WTC11 (cell line): ENCODE results near the gene SLC48A1. TPM values are rescaled to one million over a fixed set of nuclear protein-coding genes. Genes with fewer than 3 reads are reported as not detected.

Experiments
- ATAC-seq: fragments of 200-7000 bp; cut with Tn5 transposase; 2 replicates; pipeline ENCODE4 v1.10.0; 2021; ENCODE audit warnings: mild to moderate bottlenecking, moderate library complexity
- CTCF ChIA-PET: fragments of 300-600 bp; sonication (Branson Sonifier 250); formaldehyde crosslinking; loops from one replicate; lab custom pipeline; 2021; ENCODE audit warnings: antibody characterized with exemption; lab: Charles Lee
- POLR2A ChIA-PET: fragments of 350-600 bp; sonication (Branson Sonifier 250); formaldehyde crosslinking; loops from one replicate; lab custom pipeline; 2021; ENCODE audit warnings: antibody characterized with exemption; lab: Charles Lee
- DNase-seq: peaks from one replicate; pipeline ENCODE4 v3.0.0; 2021; ENCODE audit warnings: low spot score
- H3K27ac Mint-ChIP-seq: 2 replicates; pipeline ENCODE4 v1.8.0; 2021; ENCODE audit warnings: mixed read lengths
- H3K27me3 Mint-ChIP-seq: 2 replicates; pipeline ENCODE4 v1.8.0; 2021; ENCODE audit warnings: low read depth, mild to moderate bottlenecking, moderate library complexity, mixed read lengths
- H3K36me3 Mint-ChIP-seq: 2 replicates; pipeline ENCODE4 v1.8.0; 2021; ENCODE audit warnings: mixed read lengths
- H3K4me1 Mint-ChIP-seq: 2 replicates; pipeline ENCODE4 v1.8.0; 2022; ENCODE audit warnings: mixed read lengths
- H3K4me3 Mint-ChIP-seq: 2 replicates; pipeline ENCODE4 v1.8.0; 2021; ENCODE audit warnings: mild to moderate bottlenecking, moderate library complexity, mixed read lengths
- H3K9me3 Mint-ChIP-seq: 2 replicates; pipeline ENCODE4 v1.8.0; 2021; ENCODE audit warnings: mixed read lengths
- AFF4 ChIP-seq: sonication (generic); formaldehyde crosslinking; IDR thresholded peaks from 2 replicates; pipeline ENCODE4 v1.8.1; 2023; ENCODE audit warnings: mild to moderate bottlenecking, missing genetic modification reagents, borderline replicate concordance
- AR ChIP-seq: fragments of 250-450 bp; sonication (Bioruptor Pico); IDR thresholded peaks from 2 replicates; pipeline ENCODE4 v1.9.0; 2021; ENCODE audit warnings: mild to moderate bottlenecking
- ATF1 ChIP-seq: sonication (generic); formaldehyde crosslinking; IDR thresholded peaks from 2 replicates; pipeline ENCODE4 v1.8.1; 2023; ENCODE audit warnings: mild to moderate bottlenecking, moderate library complexity, missing genetic modification reagents
- CBFB ChIP-seq: sonication (generic); formaldehyde crosslinking; IDR thresholded peaks from 2 replicates; pipeline ENCODE4 v1.8.1; 2022; ENCODE audit warnings: mild to moderate bottlenecking, low read depth, missing genetic modification reagents
- FOXJ3 ChIP-seq: sonication (generic); formaldehyde crosslinking; IDR thresholded peaks from 2 replicates; pipeline ENCODE4 v1.9.0; 2021; ENCODE audit warnings: missing genetic modification reagents, mild to moderate bottlenecking, borderline replicate concordance
- GRHL2 ChIP-seq: fragments of 250-450 bp; sonication (Bioruptor Pico); IDR thresholded peaks from 2 replicates; pipeline ENCODE4 v1.8.0; 2022; ENCODE audit warnings: mild to moderate bottlenecking, moderate library complexity; ENCODE audit not compliant: insufficient replicate concordance, severe bottlenecking
- GTF2I ChIP-seq: fragments of 250-450 bp; sonication (Bioruptor Pico); conservative IDR thresholded peaks from 2 replicates; pipeline ENCODE4 v1.4.0; 2021; ENCODE audit warnings: mild to moderate bottlenecking
- HMGA2 ChIP-seq: fragments of 250-450 bp; sonication (Bioruptor Pico); IDR thresholded peaks from 2 replicates; pipeline ENCODE4 v1.4.0; 2021; ENCODE audit warnings: mild to moderate bottlenecking, moderate library complexity
- HMGXB4 ChIP-seq: sonication (generic); formaldehyde crosslinking; IDR thresholded peaks from 2 replicates; pipeline ENCODE4 v1.8.1; 2023; ENCODE audit warnings: mild to moderate bottlenecking, moderate library complexity, missing genetic modification reagents
- IRF1 ChIP-seq: sonication (generic); formaldehyde crosslinking; IDR thresholded peaks from 2 replicates; pipeline ENCODE4 v1.8.0; 2023; ENCODE audit warnings: missing genetic modification reagents
- JAZF1 ChIP-seq: fragments of 250-450 bp; sonication (Bioruptor Pico); IDR thresholded peaks from 2 replicates; pipeline ENCODE4 v1.9.0; 2021; ENCODE audit warnings: moderate library complexity, mild to moderate bottlenecking, inconsistent platforms
- MAX ChIP-seq: sonication (generic); formaldehyde crosslinking; IDR thresholded peaks from 2 replicates; pipeline ENCODE4 v1.8.0; 2022; ENCODE audit warnings: mild to moderate bottlenecking, missing genetic modification reagents
- NFE2L1 ChIP-seq: sonication (generic); formaldehyde crosslinking; IDR thresholded peaks from 2 replicates; pipeline ENCODE4 v1.8.1; 2023; ENCODE audit warnings: missing genetic modification reagents
- NR3C1 ChIP-seq: sonication (generic); formaldehyde crosslinking; conservative IDR thresholded peaks from 2 replicates; pipeline ENCODE4 v1.8.1; 2023; ENCODE audit warnings: low read depth, mild to moderate bottlenecking, missing genetic modification reagents
- OVOL2 ChIP-seq: fragments of 250-450 bp; sonication (Bioruptor Pico); IDR thresholded peaks from 2 replicates; pipeline ENCODE4 v1.9.0; 2021; ENCODE audit warnings: mild to moderate bottlenecking, borderline replicate concordance
- TEAD1 ChIP-seq: sonication (generic); formaldehyde crosslinking; IDR thresholded peaks from 2 replicates; pipeline ENCODE4 v1.8.0; 2022; ENCODE audit warnings: mild to moderate bottlenecking, missing genetic modification reagents
- TEAD4 ChIP-seq: sonication (generic); formaldehyde crosslinking; IDR thresholded peaks from 2 replicates; pipeline ENCODE4 v1.8.0; 2022; ENCODE audit warnings: mild to moderate bottlenecking, missing genetic modification reagents
- ZBTB21 ChIP-seq: sonication (generic); formaldehyde crosslinking; IDR thresholded peaks from 2 replicates; pipeline ENCODE4 v1.8.1; 2023; ENCODE audit warnings: mild to moderate bottlenecking, missing genetic modification reagents, borderline replicate concordance
- ZNF396 ChIP-seq: fragments of 250-450 bp; sonication (Bioruptor Pico); IDR thresholded peaks from 2 replicates; pipeline ENCODE4 v1.8.0; 2021; ENCODE audit warnings: mild to moderate bottlenecking, moderate library complexity, borderline replicate concordance
- total RNA-seq: library from RNA; stranded (reverse); gene quantifications from 3 replicates; pipeline ENCODE4 v1.2.3, GENCODE V29; 2021

SLC48A1 gene
- total RNA-seq, 1 experiment from 2014 or later: 13.8 TPM

GRCh38 chr12:47754881-47755280, 18.2 kb upstream of the SLC48A1 start:
- DNase-seq: no peak
- no peaks in the 10 kb centered on the region for H3K9me3 Mint-ChIP-seq
- no peak for TF ChIP-seq ZBTB21 (CRISPR knock-in tag)
- no peak for TF ChIP-seq MAX (CRISPR knock-in tag)
- no peak for TF ChIP-seq AR (CRISPR knock-in tag)
- TF ChIP-seq NR3C1 (CRISPR knock-in tag): no peak
- no peak for TF ChIP-seq IRF1 (CRISPR knock-in tag)
- TF ChIP-seq ATF1 (CRISPR knock-in tag): no peak
- TF ChIP-seq NFE2L1 (CRISPR knock-in tag): no peak
- TF ChIP-seq HMGXB4 (CRISPR knock-in tag): no peak
- TF ChIP-seq CBFB: no peak
- TF ChIP-seq TEAD1 (CRISPR knock-in tag): no peak
- no peak for TF ChIP-seq ZNF396
- no peaks in the 10 kb centered on the region for H3K36me3 Mint-ChIP-seq
- no peak overlapping the region for H3K4me3 Mint-ChIP-seq
- no peaks in the 10 kb centered on the region; the same call in 1 of the 2 replicates for H3K27me3 Mint-ChIP-seq
- ChIA-PET CTCF (interaction anchor here (1.1 to 10.5 kb wide), 5 partner anchors 12 to 23 kb away, joined by 3 to 173 read pairs (median 67); partner anchors contain the start of gene SLC48A1), POLR2A (no interaction called here)
- no peak for ATAC-seq
- no peak overlapping the region for H3K27ac Mint-ChIP-seq
- H3K4me1 Mint-ChIP-seq: peaks cover 66% of the 10 kb centered on the region

- POLR2A ChIA-PET: no interaction called here
- CTCF ChIA-PET: interaction anchor here (1.1 to 10.5 kb wide), 5 partner anchors 12 to 83 kb away, joined by 3 to 173 read pairs (median 67); no protein-coding TSS in a partner anchor
- no peak for TF ChIP-seq OVOL2 (CRISPR knock-in tag)
- TF ChIP-seq ATF1 (CRISPR knock-in tag): no peak
- TF ChIP-seq GTF2I (CRISPR knock-in tag): no peak
- TF ChIP-seq AFF4: no peak
- TF ChIP-seq FOXJ3 (CRISPR knock-in tag): no peak
- TF ChIP-seq GRHL2 (CRISPR knock-in tag): no peak
- no peak for TF ChIP-seq CBFB
- TF ChIP-seq JAZF1 (CRISPR knock-in tag): no peak
- TF ChIP-seq TEAD4 (CRISPR knock-in tag): no peak
- no peak for TF ChIP-seq HMGA2 (CRISPR knock-in tag)
- Mint-ChIP-seq H3K9me3 (no peaks in the 10 kb centered on the region), H3K27ac (no peak overlapping the region), H3K4me3 (no peak overlapping the region), H3K27me3 (no peaks in the 10 kb centered on the region; the same call in 1 of the 2 replicates), H3K36me3 (no peaks in the 10 kb centered on the region), H3K4me1 (peaks cover 70% of the 10 kb centered on the region)
- DNase-seq (no peak), ATAC-seq (no peak)
Observed at GRCh38 chr12:47755655-47756562, 17.1 kb upstream of the SLC48A1 start.
